WI38 (cell line): ENCODE measurements around the gene KLF17.

ENCODE experiments used
- H3K4me3 ChIP-seq: 2 replicates; pipeline ENCODE4 v1.5.1; 2011; ENCODE audit warnings: low read depth, mild to moderate bottlenecking, control low read depth, low read length
- TF ChIP-seq, protein P1 (sequence below): IDR thresholded peaks from 2 replicates; pipeline ENCODE4 v1.5.1; 2012; ENCODE audit warnings: low read depth, mild to moderate bottlenecking, control low read depth, low read length

KLF17 gene

DNA sequence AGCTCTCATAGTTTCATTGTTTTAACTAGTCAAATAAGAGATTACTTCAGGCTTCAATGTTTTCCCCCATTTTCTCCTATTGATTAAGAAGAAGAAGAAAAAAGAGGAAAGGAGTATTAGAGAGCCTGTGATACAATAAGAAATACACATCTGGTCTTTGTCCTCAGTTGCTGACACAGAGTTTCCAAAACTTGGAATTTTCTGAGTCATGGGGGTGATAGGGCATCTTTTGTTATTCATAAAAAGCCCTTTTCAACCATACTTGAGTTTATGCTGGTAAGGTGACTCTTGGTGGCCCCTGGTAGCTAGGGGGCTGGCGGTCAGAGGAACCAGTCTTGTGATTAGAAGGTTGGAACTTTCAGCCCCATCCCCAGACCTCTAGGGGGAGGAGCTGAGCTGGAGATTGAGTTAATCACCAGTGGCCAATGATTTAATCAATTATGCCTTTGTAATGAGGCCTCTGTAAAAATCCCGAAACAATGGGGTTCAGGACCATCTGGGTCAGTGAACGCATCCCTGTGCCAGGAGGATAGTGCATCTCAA, 51.7 kb downstream of the KLF17 start:
- H3K4me3 ChIP-seq, result no peak overlapping the region

DNA sequence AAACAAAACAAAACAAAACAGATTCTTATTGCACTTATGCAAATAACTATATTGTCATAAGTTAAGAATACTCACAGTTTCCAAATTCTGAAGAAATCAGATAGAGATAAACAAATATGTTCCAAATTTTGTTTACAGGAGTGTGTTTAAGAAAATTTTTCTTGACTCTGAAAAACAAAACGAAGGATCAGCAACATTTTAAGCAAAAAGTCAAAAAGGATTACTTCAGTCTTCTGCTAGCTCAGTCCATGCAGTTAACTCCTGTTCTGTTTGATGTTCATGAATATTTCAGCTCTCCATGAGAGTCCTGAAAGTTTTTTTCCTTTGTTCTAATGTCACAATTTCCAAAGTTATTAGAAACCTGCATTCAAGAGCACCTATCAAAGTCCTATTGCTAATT, 56.0 kb downstream of the KLF17 start:
- H3K4me3 ChIP-seq, result no peak overlapping the region
- TF ChIP-seq, protein P1, sequence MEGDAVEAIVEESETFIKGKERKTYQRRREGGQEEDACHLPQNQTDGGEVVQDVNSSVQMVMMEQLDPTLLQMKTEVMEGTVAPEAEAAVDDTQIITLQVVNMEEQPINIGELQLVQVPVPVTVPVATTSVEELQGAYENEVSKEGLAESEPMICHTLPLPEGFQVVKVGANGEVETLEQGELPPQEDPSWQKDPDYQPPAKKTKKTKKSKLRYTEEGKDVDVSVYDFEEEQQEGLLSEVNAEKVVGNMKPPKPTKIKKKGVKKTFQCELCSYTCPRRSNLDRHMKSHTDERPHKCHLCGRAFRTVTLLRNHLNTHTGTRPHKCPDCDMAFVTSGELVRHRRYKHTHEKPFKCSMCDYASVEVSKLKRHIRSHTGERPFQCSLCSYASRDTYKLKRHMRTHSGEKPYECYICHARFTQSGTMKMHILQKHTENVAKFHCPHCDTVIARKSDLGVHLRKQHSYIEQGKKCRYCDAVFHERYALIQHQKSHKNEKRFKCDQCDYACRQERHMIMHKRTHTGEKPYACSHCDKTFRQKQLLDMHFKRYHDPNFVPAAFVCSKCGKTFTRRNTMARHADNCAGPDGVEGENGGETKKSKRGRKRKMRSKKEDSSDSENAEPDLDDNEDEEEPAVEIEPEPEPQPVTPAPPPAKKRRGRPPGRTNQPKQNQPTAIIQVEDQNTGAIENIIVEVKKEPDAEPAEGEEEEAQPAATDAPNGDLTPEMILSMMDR, result no peak

More for the DNA sequence above, 51.7 kb downstream of the KLF17 start:
- TF ChIP-seq, protein P1, result no peak
